GM19351 (cell line): Measurements from ENCODE around the gene PBX3.

Source experiments
- ATAC-seq: cut with Tn5 transposase; IDR thresholded peaks from one replicate; pipeline ENCODE4 v1.9.1; 2021; ENCODE audit warnings: mild to moderate bottlenecking, moderate library complexity; ENCODE audit not compliant: unreplicated experiment

Gene PBX3

GRCh38 chr9:125747053-125747764 is at the start of gene PBX3:
PBX3 (plus strand) TSS chr9:125747373.
- ATAC-seq = peak; percentile 16

DNA sequence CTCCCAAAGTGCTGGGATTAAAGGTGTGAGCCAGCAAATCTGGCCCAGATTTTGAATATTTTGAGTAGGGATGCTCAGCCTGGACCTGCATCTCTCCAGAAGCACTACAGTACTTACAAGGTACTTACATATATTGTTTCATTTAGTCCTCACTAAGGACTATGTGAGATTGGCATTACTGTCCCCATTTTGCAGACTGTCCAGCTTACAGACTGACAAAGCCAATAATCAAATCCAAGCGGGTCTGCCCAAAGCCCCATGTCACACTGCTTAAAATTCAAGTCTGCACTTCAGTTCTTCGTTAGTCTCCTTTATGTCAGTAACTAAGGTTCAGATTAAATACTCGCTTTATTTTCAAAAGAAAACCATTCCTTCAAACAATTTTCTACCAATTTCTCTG is 47.3 kb upstream of the PBX3 start:
- ATAC-seq = no peak

DNA sequence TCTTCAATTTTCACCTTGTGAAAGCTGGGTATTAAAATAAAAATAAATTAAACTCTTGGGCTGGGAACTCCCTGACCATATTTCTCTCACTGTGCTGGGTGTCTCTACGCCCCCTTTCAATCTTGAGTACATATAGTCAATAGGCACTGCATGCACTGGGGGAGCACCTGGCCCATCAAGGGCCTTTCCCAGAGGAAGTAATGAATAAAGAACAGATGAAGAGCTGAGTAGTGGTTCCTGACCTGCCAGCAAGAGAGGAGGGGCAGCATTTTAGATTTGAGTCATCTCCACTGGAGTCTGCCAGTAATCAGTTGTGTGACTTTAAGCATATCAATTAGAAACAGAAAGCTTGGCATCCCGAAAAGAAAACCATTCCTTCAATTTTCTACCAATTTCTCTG is 46.4 kb upstream of the PBX3 start:
- peak; percentile 78 for ATAC-seq

- ATAC-seq = peak; percentile 55
Measured at GRCh38 chr9:125701351-125701750, 45.8 kb upstream of the PBX3 start.

DNA sequence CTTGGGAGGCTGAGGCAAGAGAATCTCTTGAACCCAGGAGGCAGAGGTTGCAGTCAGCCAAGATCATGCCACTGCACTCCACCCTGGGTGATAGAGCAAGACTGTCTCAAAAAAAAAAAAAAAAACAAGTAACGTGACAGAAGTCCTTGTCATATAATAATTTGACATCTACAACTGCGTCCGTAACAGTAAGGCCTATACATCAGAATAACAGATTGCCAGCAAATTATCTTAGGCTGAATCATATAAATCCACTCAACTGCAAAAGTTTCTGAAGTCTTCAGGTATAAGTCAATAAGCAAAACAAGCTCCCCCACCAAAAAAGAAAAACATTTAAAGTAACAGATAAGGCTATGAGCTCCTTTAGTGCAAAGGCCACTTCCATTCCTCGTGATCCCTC is 43.5 kb upstream of the PBX3 start:
- no peak for ATAC-seq

DNA sequence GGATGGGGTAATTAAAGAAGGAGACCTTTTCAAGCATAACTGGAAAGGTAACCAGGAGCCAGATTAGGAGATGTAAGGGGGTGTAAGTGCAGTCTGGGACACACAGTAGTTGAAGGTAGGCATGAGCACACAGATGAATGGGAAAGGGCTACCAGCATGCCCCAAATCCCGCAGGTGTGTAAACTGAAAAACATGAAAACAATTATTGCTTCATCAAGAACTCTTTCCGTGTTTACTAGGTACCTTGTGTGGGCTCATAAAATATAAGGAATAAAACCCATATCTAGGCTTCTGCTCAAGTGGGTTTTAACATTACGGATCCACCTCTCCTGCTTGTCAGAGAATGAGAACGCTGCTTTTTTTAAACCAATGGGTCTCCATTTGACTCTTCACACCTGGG is 41.3 kb upstream of the PBX3 start:
- ATAC-seq = no peak

DNA sequence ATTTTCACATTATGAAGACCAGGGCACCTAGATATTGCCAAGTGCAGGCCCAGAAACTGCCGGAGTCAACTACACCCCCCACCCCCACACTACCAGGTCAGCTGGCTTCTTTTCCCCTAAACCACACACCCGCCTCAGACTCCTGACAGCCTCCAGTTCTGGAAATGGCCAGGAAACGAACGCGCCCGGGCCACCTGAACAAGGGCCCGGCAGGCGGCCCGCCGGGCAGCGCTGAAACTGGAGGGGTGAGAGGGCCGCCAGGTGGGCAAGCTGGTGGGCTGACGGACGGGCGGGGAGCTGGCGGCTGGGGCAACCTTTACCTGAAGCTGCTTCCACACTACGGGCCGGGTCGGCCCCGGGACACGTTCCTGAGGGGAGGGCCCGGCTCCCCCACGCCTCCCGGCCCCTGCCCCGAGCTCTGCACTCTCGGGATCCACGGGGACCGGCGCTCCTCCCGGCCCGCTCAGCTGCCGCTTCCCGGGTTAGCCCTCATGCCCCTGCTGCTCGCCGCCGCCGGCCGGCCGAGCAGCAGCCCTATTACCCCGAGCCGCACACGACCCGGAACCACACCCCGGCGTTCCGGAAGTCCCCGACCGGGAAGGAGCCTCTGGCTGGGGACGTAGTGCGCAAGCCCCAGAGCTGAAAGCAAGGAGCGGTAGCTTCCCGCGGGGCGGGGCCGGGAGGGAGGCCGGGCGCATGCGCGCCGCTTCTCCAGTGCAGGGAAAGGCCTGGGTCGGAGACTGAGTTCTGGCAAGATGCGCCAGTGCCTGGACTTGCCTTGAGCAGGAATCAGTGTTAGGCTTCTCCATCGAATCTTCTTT is 40.3 kb upstream of the PBX3 start, which contains the start of gene MAPKAP1:
Gene MAPKAP1, minus strand, starts transcription at position 558 of the 821 bp plus-strand sequence. CDS start 34,634 bp downstream, outside the sequence.
- ATAC-seq = peak; percentile 98

DNA sequence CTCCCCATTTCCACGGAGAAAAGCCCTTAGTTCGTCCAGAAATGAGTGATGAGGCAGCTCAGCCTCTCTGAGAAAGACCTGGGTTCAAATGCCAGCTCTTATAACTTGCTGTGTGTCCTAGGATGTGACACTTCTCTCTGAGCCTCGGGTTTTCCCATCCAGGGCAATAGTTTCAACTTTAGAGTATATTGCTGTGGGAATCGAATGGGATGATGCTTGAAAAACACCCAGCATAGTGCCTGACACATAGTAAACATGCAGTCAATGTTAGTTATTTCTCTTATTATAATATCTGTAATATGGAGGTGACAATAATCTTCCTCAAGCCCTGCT is 39.7 kb upstream of the PBX3 start:
- peak; percentile 4 for ATAC-seq

GRCh38 chr9:125726456-125727132 is 20.6 kb upstream of the PBX3 start:
- no peak for ATAC-seq

DNA sequence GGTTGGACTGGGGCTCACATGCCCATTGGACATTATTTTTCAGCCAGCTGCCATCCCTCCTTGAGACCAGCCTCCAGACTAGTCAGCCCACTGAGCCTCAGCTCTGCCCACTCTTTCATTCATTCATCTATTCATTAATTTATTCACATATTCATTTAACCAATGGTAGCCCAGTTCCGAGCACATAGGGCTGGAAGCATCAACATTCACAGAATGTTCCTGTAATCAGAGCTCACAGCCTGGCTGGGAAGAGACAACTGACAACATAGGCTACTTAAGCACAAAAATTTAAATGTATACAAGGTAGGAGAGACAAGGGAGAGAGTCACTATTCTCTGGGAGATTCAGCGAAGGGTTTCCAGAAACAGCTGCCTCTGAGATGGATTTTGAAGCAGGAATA is 17.0 kb upstream of the PBX3 start:
- ATAC-seq = no peak

DNA sequence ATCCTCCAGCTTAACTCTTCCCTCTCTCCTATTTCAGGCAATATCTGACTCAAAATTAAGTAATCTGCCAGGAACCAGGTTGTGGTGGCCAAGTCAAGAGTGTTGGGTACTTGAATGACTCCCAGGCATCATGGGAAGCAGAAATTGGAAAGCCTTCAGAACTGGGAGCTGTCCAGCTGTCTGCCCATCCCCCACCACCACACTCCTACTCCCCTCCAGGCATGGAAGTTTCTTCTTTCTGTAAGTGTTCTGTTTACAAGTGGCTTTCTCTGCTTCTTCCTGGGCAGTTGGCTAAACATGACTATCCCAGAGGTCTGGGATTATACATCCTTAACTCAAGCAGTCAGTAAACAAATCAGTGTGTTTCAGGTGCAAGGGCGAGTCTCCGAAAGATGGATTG is 14.6 kb upstream of the PBX3 start:
- no peak for ATAC-seq

DNA sequence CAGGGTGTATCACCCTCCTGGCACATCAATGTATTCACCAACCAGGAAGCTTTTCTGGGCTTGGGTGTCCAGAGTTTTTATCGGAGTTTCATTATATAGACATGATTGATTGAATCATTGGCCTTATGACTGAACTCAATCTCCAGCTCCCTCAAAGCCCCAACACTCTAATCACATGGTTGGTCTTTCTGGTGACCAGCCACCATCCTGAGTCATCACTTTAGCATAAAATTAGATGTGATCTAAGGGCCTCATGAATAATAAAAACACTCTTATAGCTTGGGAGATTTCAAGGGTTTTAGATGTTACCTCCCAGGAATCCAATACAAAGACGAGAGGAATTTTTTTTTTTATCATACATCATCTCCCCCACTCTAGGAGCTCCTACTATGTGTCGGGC is 7.7 kb upstream of the PBX3 start:
- no peak for ATAC-seq

- no peak for ATAC-seq
Measured at GRCh38 chr9:125742657-125743056, 4.5 kb upstream of the PBX3 start.

DNA sequence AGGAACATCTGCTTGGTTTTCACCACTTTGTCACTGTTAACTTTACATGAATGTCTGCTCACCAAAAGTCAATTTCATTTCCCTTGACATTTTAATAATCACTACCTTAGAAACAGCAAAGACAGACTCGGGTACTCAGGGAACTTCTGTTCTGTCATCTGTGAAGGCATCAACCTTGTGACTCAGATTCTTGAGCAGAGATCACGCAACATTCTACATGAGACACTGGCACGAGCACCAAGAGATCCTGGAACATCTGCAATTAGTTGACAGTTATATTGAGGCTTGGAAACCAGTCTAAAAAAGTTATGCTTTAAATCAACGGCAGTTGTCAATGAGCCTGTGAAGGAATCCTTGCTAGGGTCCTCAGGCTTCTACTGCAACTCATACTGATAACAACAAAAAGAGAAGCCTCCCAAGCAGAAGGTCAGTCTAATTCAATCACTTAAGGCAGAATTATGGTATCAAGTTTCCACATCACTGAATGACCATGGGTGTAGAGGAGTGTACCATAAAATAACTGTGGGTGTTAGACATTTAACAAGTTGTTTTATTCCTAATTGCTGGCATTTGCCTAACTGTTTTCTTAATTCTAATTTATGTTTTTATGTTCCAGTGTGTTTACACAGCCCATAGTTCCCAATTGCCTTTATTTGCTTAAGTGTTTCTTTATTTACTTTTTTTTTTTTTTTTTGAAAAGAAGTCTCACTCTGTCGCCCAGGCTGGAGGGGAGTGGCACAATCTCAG is 3.3 kb upstream of the PBX3 start:
- no peak for ATAC-seq

DNA sequence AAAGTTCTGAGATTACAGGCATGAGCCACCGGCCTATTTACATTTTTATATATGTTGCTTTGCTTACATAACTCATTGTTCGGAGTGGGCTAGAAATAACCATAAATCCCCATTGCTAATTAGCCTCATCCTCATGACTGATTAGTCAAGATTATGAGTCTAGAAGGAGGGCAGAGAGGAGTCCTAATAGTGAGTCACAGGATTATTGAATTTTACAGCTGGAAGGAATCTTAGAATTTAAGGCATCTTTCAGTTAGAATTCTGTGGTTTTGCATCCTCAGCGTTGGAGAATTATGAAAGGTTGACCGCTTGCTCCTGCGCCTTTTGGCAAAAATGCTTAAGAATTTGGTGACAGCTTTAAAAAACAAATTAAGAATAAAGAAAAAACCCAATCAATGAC is 2.6 kb upstream of the PBX3 start:
- no peak for ATAC-seq

GRCh38 chr9:125745018-125745417 is 2.2 kb upstream of the PBX3 start:
- no peak for ATAC-seq

- ATAC-seq = no peak
Measured at GRCh38 chr9:125745682-125746016, 1.5 kb upstream of the PBX3 start.

GRCh38 chr9:125746017-125746773 is 978 bp upstream of the PBX3 start:
- peak; percentile 69 for ATAC-seq

DNA sequence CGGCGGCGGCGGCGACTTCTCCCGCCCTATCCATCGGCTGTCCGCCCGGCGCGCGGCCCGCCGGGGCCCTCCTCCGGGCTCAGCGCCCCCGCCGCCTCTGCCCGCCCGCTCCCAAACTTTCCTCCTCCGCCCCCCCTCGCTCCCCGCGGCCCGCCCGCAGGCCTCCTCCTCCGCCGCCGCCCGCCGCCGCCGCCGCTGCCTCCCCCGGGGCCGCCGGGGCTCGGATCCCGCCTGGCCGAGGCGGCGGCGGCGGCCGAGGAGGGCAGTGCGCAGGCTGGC is 460 bp upstream of the PBX3 start:
- no peak for ATAC-seq

GRCh38 chr9:125747765-125748445 is 732 bp downstream of the PBX3 start:
- no peak for ATAC-seq
